Endothelial cell of umbilical vein (primary cell): ENCODE results near the gene FIBCD1. TPM values are rescaled to one million over a fixed set of nuclear protein-coding genes. Genes with fewer than 3 reads are reported as not detected.

Experiments
- BruUV-seq: library from RNA; stranded (reverse); fragments of 400-500 nt; replicated peaks from 2 replicates; lab custom pipeline; 2021; lab: Mats Ljungman, UMichigan
- CTCF ChIA-PET: fragments of 300-600, 350-600 bp; sonication (Branson Sonifier 250); formaldehyde crosslinking; loops from one replicate; lab custom pipeline; 2021; ENCODE audit warnings: antibody characterized with exemption, inconsistent platforms; lab: Charles Lee
- POLR2A ChIA-PET: fragments of 300-600, 350-600 bp; sonication (Branson Sonifier 250); formaldehyde crosslinking; loops from one replicate; lab custom pipeline; 2021; ENCODE audit warnings: antibody characterized with exemption, inconsistent platforms; lab: Charles Lee
- DNase-seq: peaks from one replicate; pipeline ENCODE4 v3.0.0-alpha.2; 2011; ENCODE audit warnings: low read depth, low spot score
- FAIRE-seq: peaks from 2 replicates; lab custom pipeline; 2011; peaks lifted over from hg19 to GRCh38; lab: Jason Lieb, UNC
- H2AFZ ChIP-seq: 2 replicates; pipeline ENCODE4 v1.6.0; 2012; ENCODE audit warnings: low read depth, low read length, control low read depth, inconsistent platforms
- H3K27ac ChIP-seq: 2 replicates; pipeline ENCODE4 v1.5.1; 2011; ENCODE audit warnings: low read depth, mild to moderate bottlenecking, control low read depth, low read length, moderate library complexity; ENCODE audit not compliant: insufficient read depth
- H3K27me3 ChIP-seq, 2 experiments: 2 replicates each; pipeline versions ENCODE4 v1.6.0 to v1.6.1; 2011; ENCODE audit warnings: low read length in 2 of 2, mixed read lengths in 1 of 2; ENCODE audit not compliant: control insufficient read depth in 2 of 2, insufficient read depth in 2 of 2
- H3K36me3 ChIP-seq, 2 experiments: 2 replicates in 1 of 2; 3 replicates in 1 of 2; pipeline ENCODE4 v1.5.1; 2011; ENCODE audit warnings: low read length in 2 of 2, mild to moderate bottlenecking in 1 of 2, moderate library complexity in 1 of 2; ENCODE audit not compliant: control insufficient read depth in 2 of 2, insufficient read depth in 2 of 2; ENCODE audit errors: extremely low read depth in 1 of 2
- H3K4me1 ChIP-seq: 3 replicates; pipeline ENCODE4 v1.5.1; 2011; ENCODE audit warnings: mild to moderate bottlenecking, low read length; ENCODE audit not compliant: control insufficient read depth, insufficient read depth; ENCODE audit errors: extremely low read depth
- H3K4me2 ChIP-seq: 2 replicates; pipeline ENCODE4 v1.6.1; 2011; ENCODE audit warnings: low read length, control low read depth, mixed read lengths; ENCODE audit not compliant: insufficient read depth
- H3K4me3 ChIP-seq, 3 experiments: fragments of 200-600 bp in 1 of 3; sonication (generic), shearing (Covaris generic) in 1 of 3; replicated peaks in 1 of 3; 2 replicates each; pipeline ENCODE4 v1.5.1; 2011 to 2016; ENCODE audit warnings: control low read depth in 3 of 3, low read length in 3 of 3, mild to moderate bottlenecking in 2 of 3, inconsistent platforms in 1 of 3, low read depth in 1 of 3, moderate library complexity in 1 of 3; ENCODE audit not compliant: insufficient read depth in 1 of 3
- H3K79me2 ChIP-seq: 2 replicates; pipeline ENCODE4 v1.6.0; 2012; ENCODE audit warnings: low read length, inconsistent platforms; ENCODE audit not compliant: control insufficient read depth, insufficient read depth
- H3K9ac ChIP-seq: replicated peaks from 2 replicates; pipeline ENCODE3; 2011; ENCODE audit warnings: low read length, control low read depth; ENCODE audit not compliant: insufficient read depth; ENCODE audit errors: extremely low read depth
- H3K9me1 ChIP-seq: replicated peaks from 3 replicates; pipeline ENCODE4 v1.6.0; 2011; ENCODE audit warnings: mild to moderate bottlenecking, low read length; ENCODE audit not compliant: control insufficient read depth, insufficient read depth; ENCODE audit errors: extremely low read depth
- H3K9me3 ChIP-seq: replicated peaks from 2 replicates; pipeline ENCODE4 v1.5.1; 2012; ENCODE audit warnings: low read length, inconsistent platforms; ENCODE audit not compliant: control insufficient read depth, insufficient read depth
- H4K20me1 ChIP-seq: replicated peaks from 2 replicates; pipeline ENCODE3; 2011; ENCODE audit warnings: mild to moderate bottlenecking, low read length; ENCODE audit not compliant: control insufficient read depth, insufficient read depth; ENCODE audit errors: extremely low read depth
- CTCF ChIP-seq, 2 donors: IDR thresholded peaks; 1 replicate in 1 of 2; 2 replicates in 1 of 2; pipeline ENCODE4 v1.5.1; 2011; ENCODE audit warnings: low read length in 2 of 2, mild to moderate bottlenecking in 2 of 2, moderate library complexity in 2 of 2, control low read depth in 1 of 2, inconsistent platforms in 1 of 2, low read depth in 1 of 2; ENCODE audit not compliant: insufficient read depth in 1 of 2; ENCODE audit errors: extremely low read depth in 1 of 2
- EZH2 ChIP-seq: IDR thresholded peaks from 2 replicates; pipeline ENCODE4 v1.6.1; 2012; ENCODE audit warnings: borderline replicate concordance, low read depth, mild to moderate bottlenecking, moderate library complexity, low read length, inconsistent platforms; ENCODE audit not compliant: severe bottlenecking
- FOS ChIP-seq: IDR thresholded peaks from 2 replicates; pipeline ENCODE4 v1.6.1; 2011; ENCODE audit warnings: mild to moderate bottlenecking, low read length, moderate library complexity, borderline replicate concordance; ENCODE audit not compliant: insufficient read depth
- GATA2 ChIP-seq: IDR thresholded peaks from 2 replicates; pipeline ENCODE4 v1.7.0; 2011; ENCODE audit warnings: low read depth, mild to moderate bottlenecking, moderate library complexity, mixed read lengths, low read length; ENCODE audit not compliant: insufficient read length, insufficient read depth
- JUN ChIP-seq: IDR thresholded peaks from 2 replicates; pipeline ENCODE4 v1.6.1; 2011; ENCODE audit warnings: borderline replicate concordance, low read depth; ENCODE audit not compliant: insufficient read length, insufficient read depth
- MAX ChIP-seq: IDR thresholded peaks from 2 replicates; pipeline ENCODE4 v1.6.1; 2011; ENCODE audit not compliant: insufficient read depth, insufficient read length
- MYC ChIP-seq: IDR thresholded peaks from one replicate; pipeline ENCODE4 v1.6.1; 2011; ENCODE audit warnings: mild to moderate bottlenecking, low read depth, low read length
- POLR2A ChIP-seq: IDR thresholded peaks from 2 replicates; pipeline ENCODE4 v1.6.1; 2012; ENCODE audit warnings: low read depth, mild to moderate bottlenecking, control low read depth, low read length
- POLR2AphosphoS5 ChIP-seq: IDR thresholded peaks from 2 replicates; pipeline ENCODE4 v1.6.1; 2012; ENCODE audit warnings: low read depth, mild to moderate bottlenecking, control low read depth, low read length, moderate library complexity; ENCODE audit not compliant: insufficient read depth
- dilution Hi-C: fragments of 300-500 bp; cut with MboI; formaldehyde crosslinking; loops from one replicate; pipeline ENCODE4 v1.15.0; 2019; ENCODE audit warnings: low sequenced_read_pairs; ENCODE audit not compliant: extremely low pct_ligation_motif_present
- intact Hi-C: fragments of 100-400 bp; cut with micrococcal nuclease; formaldehyde crosslinking; loops from one replicate; pipeline ENCODE4 v1.10.0; 2022
- polyA plus RNA-seq, 4 experiments: library from polyadenylated mRNA; depleted of rRNA in 3 of 4; stranded (reverse) in 3 of 4; unstranded in 1 of 4; fragments of >200 nt; gene quantifications; 2 replicates each; pipeline versions ENCODE4 v1.2.1 to v1.2.3, GENCODE V29; 2011 to 2012; ENCODE audit warnings: missing spikeins in 1 of 4
- total RNA-seq: library from RNA; stranded (reverse); gene quantifications from 2 replicates; pipeline ENCODE4 v1.2.3, GENCODE V29; 2021

FIBCD1 gene
- total and polyA plus RNA-seq, 2 donors (not counting 3 experiments of a cell fraction or from before 2014, with no cell fraction given) = 0.14 TPM; not detected in 1

- DNase-seq (no peak), FAIRE-seq (no peak)
- peaks cover 15 to 18% of the 10 kb centered on the region in 2 experiments for H3K36me3 ChIP-seq
- TF ChIP-seq CTCF (IDR thresholded peaks at IDR 0.05; ENCODE audit: extremely low read depth in 1 of 2, insufficient read depth in 1 of 2, low read depth in 1 of 2, low read length in 2 of 2) (no peak), GATA2 (no peak), FOS (no peak), EZH2 (no peak), POLR2AphosphoS5 (no peak), MYC (no peak), MAX (no peak), JUN (no peak), POLR2A (no peak)
- peaks cover 34% of the 10 kb centered on the region for H3K4me1 ChIP-seq
- no peak overlapping the region for H3K27ac ChIP-seq
- CTCF ChIA-PET = interaction anchor here (0.9 to 11.0 kb wide), 12 partner anchors 11 to 184 kb away, joined by 3 to 327 read pairs (median 4); partner anchors contain the start of gene ABL1
- dilution Hi-C loops = loop anchor here (25.0 kb wide), 1 partner anchor 175 kb away; the partner anchor contains the start of gene EXOSC2
- H3K27me3 ChIP-seq = no peaks in the 10 kb centered on the region
- intact Hi-C loops = no loop called here
- no peaks in the 10 kb centered on the region for H3K9me1 ChIP-seq
- no TSS peak for BruUV-seq
- H3K9me3 ChIP-seq = no peaks in the 10 kb centered on the region
- no peak overlapping the region for H3K4me2 ChIP-seq
- POLR2A ChIA-PET = no interaction called here
- no peak overlapping the region for H3K4me3 ChIP-seq
- H3K9ac ChIP-seq = no peak overlapping the region
- H2AFZ ChIP-seq = no peak overlapping the region
- H3K79me2 ChIP-seq = peaks cover 82% of the 10 kb centered on the region
- no peaks in the 10 kb centered on the region for H4K20me1 ChIP-seq
Observed at GRCh38 chr9:130862217-130862616, 76.8 kb downstream of the FIBCD1 start.
